Neuronal stem cell (in vitro differentiated cells): ENCODE data around the gene B4GALNT4.
"Not testable (repeated sequence)": the region's sequence is repeated elsewhere in the genome, so short reads cannot be mapped to it uniquely, and the experiment has no call there.

ENCODE experiments used
- DNase-seq: peaks from one replicate; pipeline ENCODE4 v3.0.0-alpha.2; 2013; ENCODE audit warnings: low spot score
- H2AFZ ChIP-seq: one replicate; pipeline ENCODE4 v1.6.1; 2013; ENCODE audit warnings: mild to moderate bottlenecking, low read length, inconsistent platforms
- H2AK5ac ChIP-seq: 2 replicates; pipeline ENCODE4 v1.6.1; 2013; ENCODE audit warnings: low read depth, mild to moderate bottlenecking, inconsistent platforms, low read length, moderate library complexity, mixed read lengths
- H2BK120ac ChIP-seq: 2 replicates; pipeline ENCODE4 v1.6.1; 2013; ENCODE audit warnings: low read depth, mild to moderate bottlenecking, inconsistent platforms, low read length, moderate library complexity, mixed read lengths
- H2BK12ac ChIP-seq: one replicate; pipeline ENCODE4 v1.6.1; 2013; ENCODE audit warnings: low read length, inconsistent platforms
- H2BK15ac ChIP-seq: 2 replicates; pipeline ENCODE4 v1.6.1; 2013; ENCODE audit warnings: mild to moderate bottlenecking, low read length, inconsistent platforms, mixed read lengths
- H2BK5ac ChIP-seq: one replicate; pipeline ENCODE4 v1.6.1; 2013; ENCODE audit warnings: inconsistent platforms, mild to moderate bottlenecking, low read length, moderate library complexity
- H3K14ac ChIP-seq: one replicate; pipeline ENCODE4 v1.6.1; 2013; ENCODE audit warnings: low read length, inconsistent platforms
- H3K18ac ChIP-seq: 2 replicates; pipeline ENCODE4 v1.6.1; 2013; ENCODE audit warnings: low read length, inconsistent platforms
- H3K23ac ChIP-seq: 2 replicates; pipeline ENCODE4 v1.6.1; 2013; ENCODE audit warnings: low read depth, mild to moderate bottlenecking, mixed read lengths, low read length, inconsistent platforms; ENCODE audit not compliant: poor library complexity
- H3K27ac ChIP-seq: replicated peaks from 3 replicates; pipeline ENCODE4 v1.5.1; 2013; ENCODE audit warnings: low read length, inconsistent platforms
- H3K27me3 ChIP-seq, 3 experiments: 2 replicates each; pipeline ENCODE4 v1.6.1; 2013; ENCODE audit warnings: low read length in 3 of 3, mild to moderate bottlenecking in 2 of 3, inconsistent platforms in 1 of 3, low read depth in 1 of 3, mixed read lengths in 1 of 3, moderate library complexity in 1 of 3; ENCODE audit not compliant: control insufficient read depth in 3 of 3, insufficient read depth in 3 of 3
- H3K36me3 ChIP-seq, 2 donors: replicated peaks in 1 of 2; 2 replicates each; pipeline ENCODE4 v1.6.1; 2013; ENCODE audit warnings: low read length in 2 of 2; ENCODE audit not compliant: control insufficient read depth in 2 of 2, insufficient read depth in 2 of 2
- H3K4ac ChIP-seq: 2 replicates; pipeline ENCODE4 v1.6.1; 2013; ENCODE audit warnings: inconsistent platforms, mild to moderate bottlenecking, low read length, moderate library complexity
- H3K4me1 ChIP-seq, 2 donors: 1 replicate in 1 of 2; 2 replicates in 1 of 2; pipeline ENCODE4 v1.6.1; 2013; ENCODE audit warnings: low read length in 2 of 2, low read depth in 1 of 2; ENCODE audit not compliant: control insufficient read depth in 2 of 2, insufficient read depth in 1 of 2
- H3K4me2 ChIP-seq: one replicate; pipeline ENCODE4 v1.6.1; 2013; ENCODE audit warnings: mild to moderate bottlenecking, low read length, inconsistent platforms; ENCODE audit not compliant: insufficient read depth, poor library complexity, severe bottlenecking
- H3K4me3 ChIP-seq, 2 donors: 2 replicates each; pipeline ENCODE4 v1.5.1; 2013; ENCODE audit warnings: low read length in 2 of 2, mild to moderate bottlenecking in 2 of 2, inconsistent platforms in 1 of 2, moderate library complexity in 1 of 2
- H3K79me1 ChIP-seq: one replicate; pipeline ENCODE4 v1.6.1; 2013; ENCODE audit warnings: low read depth, mild to moderate bottlenecking, inconsistent platforms, low read length, moderate library complexity
- H3K9ac ChIP-seq: one replicate; pipeline ENCODE4 v1.6.1; 2013; ENCODE audit warnings: mild to moderate bottlenecking, low read depth, low read length, inconsistent platforms; ENCODE audit not compliant: poor library complexity
- H3K9me3 ChIP-seq, 2 donors: replicated peaks in 1 of 2; 2 replicates each; pipeline versions ENCODE3 to v1.6.1; 2013; ENCODE audit warnings: low read length in 2 of 2, mild to moderate bottlenecking in 2 of 2, inconsistent platforms in 1 of 2, low read depth in 1 of 2, mixed read lengths in 1 of 2, moderate library complexity in 1 of 2; ENCODE audit not compliant: control insufficient read depth in 2 of 2, insufficient read depth in 1 of 2
- H4K8ac ChIP-seq: one replicate; pipeline ENCODE4 v1.6.1; 2013; ENCODE audit warnings: low read depth, mild to moderate bottlenecking, inconsistent platforms, low read length, moderate library complexity
- H4K91ac ChIP-seq: one replicate; pipeline ENCODE4 v1.6.1; 2013; ENCODE audit warnings: low read length, low read depth, mild to moderate bottlenecking, inconsistent platforms; ENCODE audit not compliant: poor library complexity
- WGBS, 2 donors: extraction: QIAGEN DNeasy Blood & Tissue Kit; methylation state at CpG; one replicate each; pipeline ENCODE4 v1.1.7; 2013; ENCODE audit warnings: missing lambda C conversion rate in 2 of 2, mixed read lengths in 1 of 2; ENCODE audit not compliant: insufficient read length in 2 of 2, insufficient replicate concordance in 1 of 2; ENCODE audit errors: extremely low coverage in 2 of 2; 5-methylcytosine and 5-hydroxymethylcytosine counted together

The B4GALNT4 gene

GRCh38 chr11:399731-400211 is 30.5 kb downstream of the B4GALNT4 start:
- Histone ChIP-seq H2AK5ac (no peak overlapping the region), H3K4ac (no peak overlapping the region), H3K4me2 (no peak overlapping the region), H2BK12ac (peak overlapping the region; percentile 90), H2BK120ac (no peak overlapping the region), H4K8ac (no peak overlapping the region), H2AFZ (no peak overlapping the region), H3K4me1 (no peaks in the 10 kb centered on the region), H3K4me3 (no peak overlapping the region), H3K14ac (no peak overlapping the region), H3K23ac (no peak overlapping the region), H3K27ac (no peak overlapping the region), H3K79me1 (peaks cover 3% of the 10 kb centered on the region), H3K9me3 (peaks cover 0 to 6% of the 10 kb centered on the region in 2 donors), H3K18ac (no peak overlapping the region), H3K36me3 (no peaks in the 10 kb centered on the region), H3K27me3 (peaks cover 0 to 3% (median 0%) of the 10 kb centered on the region in 3 experiments), H2BK5ac (no peak overlapping the region), H2BK15ac (no peak overlapping the region), H4K91ac (no peak overlapping the region), H3K9ac (no peak overlapping the region)
- DNase-seq, result no peak
- WGBS, 2 donors, result no CpG with 5 or more reads among the region's 21 CpGs

GRCh38 chr11:400241-400689 is 31.0 kb downstream of the B4GALNT4 start:
- Histone ChIP-seq H3K23ac (no peak overlapping the region), H3K27ac (no peak overlapping the region), H2BK120ac (no peak overlapping the region), H3K4me2 (no peak overlapping the region), H2BK12ac (peak overlapping the region; percentile 90), H3K14ac (no peak overlapping the region), H4K91ac (no peak overlapping the region), H3K4me1 (no peaks in the 10 kb centered on the region), H3K27me3 (peaks cover 0 to 4% (median 3%) of the 10 kb centered on the region in 3 experiments), H2BK5ac (no peak overlapping the region), H3K79me1 (peaks cover 3% of the 10 kb centered on the region), H3K9me3 (peaks cover 0 to 6% of the 10 kb centered on the region in 2 donors), H3K4ac (no peak overlapping the region), H3K36me3 (no peaks in the 10 kb centered on the region), H3K18ac (no peak overlapping the region), H3K9ac (no peak overlapping the region), H3K4me3 (no peak overlapping the region), H2AFZ (no peak overlapping the region), H2AK5ac (no peak overlapping the region), H4K8ac (no peak overlapping the region), H2BK15ac (no peak overlapping the region)
- DNase-seq, result no peak
- WGBS, 2 donors, result no CpG with 5 or more reads among the region's 50 CpGs

- H3K14ac ChIP-seq, H3K23ac ChIP-seq, H3K36me3 ChIP-seq, H3K4me1 ChIP-seq, H3K27me3 ChIP-seq, H3K18ac ChIP-seq, H3K9me3 ChIP-seq, H2BK5ac ChIP-seq, H3K79me1 ChIP-seq, H3K4me3 ChIP-seq, DNase-seq, H2AFZ ChIP-seq, H3K4me2 ChIP-seq, H4K8ac ChIP-seq, H2BK15ac ChIP-seq, H3K9ac ChIP-seq, H3K27ac ChIP-seq, H2AK5ac ChIP-seq, H4K91ac ChIP-seq, H2BK120ac ChIP-seq, H3K4ac ChIP-seq, H2BK12ac ChIP-seq: not testable (repeated sequence)
- no CpG with 5 or more reads among the region's 52 CpGs for WGBS, 2 donors
Observed at GRCh38 chr11:401196-401595, 31.9 kb downstream of the B4GALNT4 start.

GRCh38 chr11:403021-403760 is 33.9 kb downstream of the B4GALNT4 start:
- H2BK15ac ChIP-seq, result peak overlapping the region; percentile 67
- H3K9me3 ChIP-seq, result peaks cover 0 to 8% of the 10 kb centered on the region in 2 donors
- peak overlapping the region; percentile 17 for H4K8ac ChIP-seq
- no peak overlapping the region for H3K4me3 ChIP-seq
- no peak overlapping the region for H2AFZ ChIP-seq
- H3K18ac ChIP-seq, result peak overlapping the region; percentile 17
- WGBS, 2 donors, result no CpG with 5 or more reads among the region's 55 CpGs
- H3K27me3 ChIP-seq, result peaks cover 0 to 10% (median 7%) of the 10 kb centered on the region in 3 experiments
- H2BK120ac ChIP-seq, result no peak overlapping the region
- H2BK12ac ChIP-seq, result peak overlapping the region; percentile 16
- peak overlapping the region; percentile 84 for H2AK5ac ChIP-seq
- no peak overlapping the region for H4K91ac ChIP-seq
- H3K79me1 ChIP-seq, result no peaks in the 10 kb centered on the region
- no peak overlapping the region for H3K4ac ChIP-seq
- DNase-seq, result no peak
- H3K4me2 ChIP-seq, result no peak overlapping the region
- H3K23ac ChIP-seq, result peak overlapping the region; percentile 55
- H3K9ac ChIP-seq, result peak overlapping the region; percentile 60
- no peaks in the 10 kb centered on the region for H3K36me3 ChIP-seq
- peak overlapping the region; percentile 56 for H3K14ac ChIP-seq
- H2BK5ac ChIP-seq, result no peak overlapping the region
- no peak overlapping the region for H3K27ac ChIP-seq
- H3K4me1 ChIP-seq, result peaks cover 0 to 3% of the 10 kb centered on the region in 2 donors
